NCI-H82 (cell line): ENCODE measurements around the gene DOK4.

Source experiments
- DNase-seq: peaks from one replicate; lab custom pipeline; 2025; lab: John Stamatoyannopoulos, UW

DOK4 gene

GRCh38 chr16:57485916-57486857, at the start of gene DOK4:
DOK4 (minus strand) TSS chr16:57486493; CDS start chr16:57479507, 6,986 bp downstream.
- DNase-seq, result peak; percentile 79

- peak; percentile 86 for DNase-seq
Measured at GRCh38 chr16:57535680-57536305, 49.5 kb upstream of the DOK4 start.

GRCh38 chr16:57534881-57535658, 48.8 kb upstream of the DOK4 start:
- DNase-seq, result no peak

GRCh38 chr16:57534337-57534880, 48.1 kb upstream of the DOK4 start:
- DNase-seq, result no peak

- peak; percentile 14 for DNase-seq
Measured at GRCh38 chr16:57533431-57534336, 47.4 kb upstream of the DOK4 start.

GRCh38 chr16:57532266-57532625, 46.0 kb upstream of the DOK4 start:
- DNase-seq, result no peak

GRCh38 chr16:57531635-57532265, 45.5 kb upstream of the DOK4 start:
- no peak for DNase-seq

- no peak for DNase-seq
Measured at GRCh38 chr16:57531253-57531575, 44.9 kb upstream of the DOK4 start.

GRCh38 chr16:57530522-57531252, 44.4 kb upstream of the DOK4 start:
- DNase-seq, result no peak

GRCh38 chr16:57530104-57530521, 43.8 kb upstream of the DOK4 start:
- DNase-seq, result no peak

GRCh38 chr16:57529391-57530103, 43.3 kb upstream of the DOK4 start:
- DNase-seq, result no peak

- DNase-seq, result no peak
Measured at GRCh38 chr16:57528499-57529390, 42.5 kb upstream of the DOK4 start.

GRCh38 chr16:57527610-57528360, 41.5 kb upstream of the DOK4 start:
- no peak for DNase-seq

GRCh38 chr16:57527027-57527426, 40.7 kb upstream of the DOK4 start:
- peak; percentile 5 for DNase-seq

GRCh38 chr16:57526498-57526897, 40.2 kb upstream of the DOK4 start:
- no peak for DNase-seq

GRCh38 chr16:57525761-57526160, 39.5 kb upstream of the DOK4 start:
- DNase-seq, result no peak

GRCh38 chr16:57522960-57523359, 36.7 kb upstream of the DOK4 start:
- no peak for DNase-seq
